Fibroblast of lung (primary cell): ENCODE measurements around the gene HS3ST2. TPM values are rescaled to one million over a fixed set of nuclear protein-coding genes. Genes with fewer than 3 reads are reported as not detected.

Experiments used
- DNase-seq, 2 donors: peaks; one replicate each; pipeline versions ENCODE4 v3.0.0 to v3.0.0-alpha.2; 2010; ENCODE audit warnings: low read depth in 2 of 2
- H2AFZ ChIP-seq: 2 replicates; pipeline ENCODE4 v1.5.1; 2012; ENCODE audit warnings: low read length, control low read depth, inconsistent platforms
- H3K27ac ChIP-seq: 2 replicates; pipeline ENCODE4 v1.5.1; 2011; ENCODE audit warnings: low read length, control low read depth; ENCODE audit not compliant: insufficient read depth
- H3K27me3 ChIP-seq: 2 replicates; pipeline ENCODE4 v1.5.1; 2011; ENCODE audit warnings: mild to moderate bottlenecking, low read length; ENCODE audit not compliant: control insufficient read depth, insufficient read depth
- H3K36me3 ChIP-seq: 2 replicates; pipeline ENCODE4 v1.5.1; 2011; ENCODE audit warnings: low read length; ENCODE audit not compliant: control insufficient read depth, insufficient read depth
- H3K4me1 ChIP-seq: 2 replicates; pipeline ENCODE4 v1.5.1; 2011; ENCODE audit warnings: low read length; ENCODE audit not compliant: control insufficient read depth, insufficient read depth; ENCODE audit errors: extremely low read depth
- H3K4me2 ChIP-seq: 2 replicates; pipeline ENCODE4 v1.5.1; 2011; ENCODE audit warnings: low read length, control low read depth; ENCODE audit not compliant: insufficient read depth; ENCODE audit errors: extremely low read depth
- H3K4me3 ChIP-seq, 4 experiments: fragments of 200-600 bp in 1 of 4; sonication (generic) in 1 of 4; replicated peaks in 1 of 4; 2 replicates each; pipeline ENCODE4 v1.5.1; 2011 to 2016; ENCODE audit warnings: low read length in 4 of 4, low read depth in 3 of 4, mild to moderate bottlenecking in 3 of 4, control low read depth in 2 of 4, inconsistent platforms in 1 of 4, mixed read lengths in 1 of 4; ENCODE audit not compliant: insufficient read depth in 1 of 4; ENCODE audit errors: control extremely low read depth in 1 of 4
- H3K79me2 ChIP-seq: 2 replicates; pipeline ENCODE4 v1.5.1; 2012; ENCODE audit warnings: mild to moderate bottlenecking, low read length, inconsistent platforms; ENCODE audit not compliant: control insufficient read depth, insufficient read depth
- H3K9ac ChIP-seq: 2 replicates; pipeline ENCODE4 v1.5.1; 2011; ENCODE audit warnings: mild to moderate bottlenecking, low read length, control low read depth; ENCODE audit not compliant: insufficient read depth
- H3K9me3 ChIP-seq: 2 replicates; pipeline ENCODE4 v1.5.1; 2012; ENCODE audit warnings: low read depth, low read length; ENCODE audit not compliant: control insufficient read depth, insufficient read depth
- H4K20me1 ChIP-seq: 2 replicates; pipeline ENCODE4 v1.5.1; 2011; ENCODE audit warnings: low read length; ENCODE audit not compliant: control insufficient read depth, insufficient read depth; ENCODE audit errors: extremely low read depth
- CTCF ChIP-seq, 2 donors: IDR thresholded peaks in 1 of 2; conservative IDR thresholded peaks in 1 of 2; 1 replicate in 1 of 2; 2 replicates in 1 of 2; pipeline ENCODE4 v1.5.1; 2011 to 2012; ENCODE audit warnings: low read length in 2 of 2, control low read depth in 1 of 2, inconsistent platforms in 1 of 2, low read depth in 1 of 2, mild to moderate bottlenecking in 1 of 2
- EZH2 ChIP-seq: IDR thresholded peaks from 2 replicates; pipeline ENCODE4 v1.5.1; 2012; ENCODE audit warnings: low read length, control low read depth, mild to moderate bottlenecking; ENCODE audit errors: missing control alignments
- polyA plus RNA-seq, 2 donors: library from polyadenylated mRNA; depleted of rRNA in 1 of 2; stranded (reverse) in 1 of 2; unstranded in 1 of 2; fragments of >200 nt; gene quantifications; 2 replicates each; pipeline ENCODE4 v1.2.1, GENCODE V29; 2011 to 2012; ENCODE audit warnings: missing spikeins in 1 of 2
- total RNA-seq: library from RNA; depleted of rRNA; stranded (reverse); fragments of >200 nt; gene quantifications from 2 replicates; pipeline ENCODE4 v1.2.1, GENCODE V29; 2014

The HS3ST2 gene
- total and polyA plus RNA-seq, 2 donors (not counting 1 experiment from before 2014, with no cell fraction given) = not detected

DNA sequence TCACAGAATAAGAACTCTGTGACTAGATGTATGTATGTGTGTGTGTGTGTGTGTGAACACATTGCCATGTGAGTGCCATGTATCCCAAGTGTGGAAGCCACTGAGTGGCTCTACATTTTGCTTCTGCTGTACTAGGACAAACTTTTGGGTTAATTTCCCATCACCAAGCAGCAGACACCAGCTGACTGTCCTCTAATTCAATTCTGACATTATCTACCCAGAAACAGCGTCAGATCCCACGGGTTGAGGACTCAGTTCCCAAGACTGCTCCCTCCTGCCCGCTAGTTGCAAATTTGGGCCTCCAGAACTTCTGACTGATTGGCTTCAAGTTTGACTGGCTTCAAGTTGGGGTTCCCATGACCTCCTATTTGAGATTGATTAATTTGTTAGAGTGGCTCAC, 29.2 kb downstream of the HS3ST2 start:
- no peak overlapping the region for H3K27ac ChIP-seq
- H3K27me3 ChIP-seq = no peaks in the 10 kb centered on the region
- TF ChIP-seq CTCF (conservative IDR thresholded peaks at IDR 0.05 in 1 of 2, IDR thresholded peaks at IDR 0.05 in 1 of 2; ENCODE audit: low read depth in 1 of 2, low read length in 2 of 2) (no peak), EZH2 (no peak)
- H3K9me3 ChIP-seq = no peaks in the 10 kb centered on the region
- no peaks in the 10 kb centered on the region for H3K36me3 ChIP-seq
- no peaks in the 10 kb centered on the region for H3K79me2 ChIP-seq
- H3K9ac ChIP-seq = no peak overlapping the region
- no peaks in the 10 kb centered on the region for H3K4me1 ChIP-seq
- DNase-seq = no peak
- H4K20me1 ChIP-seq = no peaks in the 10 kb centered on the region
- H3K4me2 ChIP-seq = no peak overlapping the region
- no peak overlapping the region for H2AFZ ChIP-seq
- no peak overlapping the region for H3K4me3 ChIP-seq

DNA sequence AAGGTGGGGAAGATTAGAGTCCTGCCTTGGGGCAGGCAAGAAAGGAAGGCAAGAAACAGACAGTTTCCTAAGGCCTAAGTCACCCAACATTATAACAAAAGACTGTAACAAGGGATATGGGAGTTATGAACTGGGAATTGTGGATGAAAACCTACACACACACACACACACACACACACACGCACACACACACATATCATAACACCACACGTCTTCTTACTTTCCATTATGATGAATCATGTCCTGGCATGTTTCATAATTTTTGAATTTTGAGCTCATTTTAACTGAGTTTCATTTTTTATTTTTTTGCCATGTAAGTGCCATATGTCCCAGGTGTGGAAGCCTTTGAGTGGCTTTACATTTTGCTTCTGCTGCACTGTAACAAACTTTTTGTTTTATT, 29.9 kb downstream of the HS3ST2 start:
- Histone ChIP-seq H4K20me1 (no peaks in the 10 kb centered on the region), H3K36me3 (no peaks in the 10 kb centered on the region), H3K4me3 (no peak overlapping the region), H3K4me1 (no peaks in the 10 kb centered on the region), H3K27me3 (no peaks in the 10 kb centered on the region), H3K4me2 (no peak overlapping the region), H3K79me2 (no peaks in the 10 kb centered on the region), H3K9ac (no peak overlapping the region), H3K9me3 (no peaks in the 10 kb centered on the region), H2AFZ (no peak overlapping the region), H3K27ac (no peak overlapping the region)
- no peak for DNase-seq
- TF ChIP-seq CTCF (conservative IDR thresholded peaks at IDR 0.05 in 1 of 2, IDR thresholded peaks at IDR 0.05 in 1 of 2; ENCODE audit: low read depth in 1 of 2, low read length in 2 of 2) = no peak
- no peak for TF ChIP-seq EZH2

DNA sequence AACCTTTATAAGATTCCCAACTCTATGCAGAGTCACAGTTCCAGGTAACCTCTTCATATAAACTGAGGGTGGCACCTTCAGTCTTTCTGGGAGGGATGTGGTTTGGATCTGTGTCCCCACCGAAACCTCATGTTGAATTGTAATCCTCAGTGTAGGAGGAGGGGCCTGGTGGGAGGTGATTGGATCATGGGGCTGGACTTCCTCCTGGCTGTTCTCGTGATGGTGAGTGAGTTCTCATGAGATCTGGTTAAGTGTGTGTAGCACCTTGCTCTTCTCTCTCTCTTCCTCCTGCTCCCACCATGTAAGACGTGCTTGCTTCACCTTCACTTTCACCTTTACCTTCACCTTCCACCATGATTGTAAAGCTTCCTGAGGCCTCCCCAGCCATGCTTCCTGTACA, 30.5 kb downstream of the HS3ST2 start:
- Histone ChIP-seq H3K4me1 (no peaks in the 10 kb centered on the region), H3K9ac (no peak overlapping the region), H3K27me3 (no peaks in the 10 kb centered on the region), H4K20me1 (no peaks in the 10 kb centered on the region), H3K27ac (no peak overlapping the region), H3K79me2 (no peaks in the 10 kb centered on the region), H3K9me3 (no peaks in the 10 kb centered on the region), H2AFZ (no peak overlapping the region), H3K4me2 (no peak overlapping the region), H3K4me3 (no peak overlapping the region), H3K36me3 (no peaks in the 10 kb centered on the region)
- DNase-seq = no peak
- TF ChIP-seq CTCF (conservative IDR thresholded peaks at IDR 0.05 in 1 of 2, IDR thresholded peaks at IDR 0.05 in 1 of 2; ENCODE audit: low read depth in 1 of 2, low read length in 2 of 2) (no peak), EZH2 (no peak)
